Gastrocnemius medialis (tissue), 4 donors: ENCODE results near the gene ZG16.

Experiments
- CTCF ChIP-seq, 5 experiments: fragments of 450-650 bp in 3 of 5; fragments of 200-600 bp in 2 of 5; sonication (generic) in 2 of 5; IDR thresholded peaks in 4 of 5; conservative IDR thresholded peaks in 1 of 5; 1 replicate in 4 of 5; 2 replicates in 1 of 5; pipeline ENCODE4 v1.5.1; 2016 to 2019; ENCODE audit warnings: antibody characterized with exemption in 5 of 5, mild to moderate bottlenecking in 3 of 5, moderate library complexity in 3 of 5
- POLR2A ChIP-seq, 2 donors: fragments of 450-650 bp; IDR thresholded peaks; one replicate each; pipeline ENCODE4 v1.6.1; 2017; ENCODE audit warnings: antibody characterized with exemption in 2 of 2, mild to moderate bottlenecking in 2 of 2, moderate library complexity in 2 of 2

- TF ChIP-seq CTCF (IDR thresholded peaks at IDR 0.05 in 4 of 5, conservative IDR thresholded peaks at IDR 0.05 in 1 of 5), result no peak
- TF ChIP-seq POLR2A (IDR thresholded peaks at IDR 0.05), result peak; percentile 63 to 80
Observed at GRCh38 chr16:29811170-29811895, 33.3 kb downstream of the ZG16 start.
